Stimulated activated naive CD8-positive, alpha-beta T cell treated with anti-CD3 and anti-CD28 coated beads, Interleukin-15, Interleukin-2, amounts not matched to agents 100 ng/mL and 50 ng/mL, for 24 hours (primary cell): ENCODE results near the gene GRID1.

Experiments
- H3K27ac Mint-ChIP-seq: one replicate; pipeline ENCODE4 v1.8.0; 2021; ENCODE audit warnings: mild to moderate bottlenecking, mixed read lengths
- H3K27me3 Mint-ChIP-seq: one replicate; pipeline ENCODE4 v1.8.0; 2021; ENCODE audit warnings: mixed read lengths
- H3K36me3 Mint-ChIP-seq: one replicate; pipeline ENCODE4 v1.8.0; 2021; ENCODE audit warnings: low read depth, mixed read lengths
- H3K4me1 Mint-ChIP-seq: one replicate; pipeline ENCODE4 v1.8.0; 2021; ENCODE audit warnings: low read depth, mixed read lengths
- H3K4me3 Mint-ChIP-seq: one replicate; pipeline ENCODE4 v1.8.0; 2021; ENCODE audit warnings: mild to moderate bottlenecking, mixed read lengths
- H3K9me3 Mint-ChIP-seq: one replicate; pipeline ENCODE4 v1.8.0; 2021; ENCODE audit warnings: mixed read lengths

GRID1 gene

GRCh38 chr10:86211691-86212390 lies 154.8 kb downstream of the GRID1 start:
- Mint-ChIP-seq H3K4me1 (no peaks in the 10 kb centered on the region), H3K9me3 (no peaks in the 10 kb centered on the region), H3K4me3 (no peak overlapping the region), H3K27me3 (no peaks in the 10 kb centered on the region), H3K36me3 (no peaks in the 10 kb centered on the region), H3K27ac (no peak overlapping the region)

- H3K36me3 Mint-ChIP-seq = no peaks in the 10 kb centered on the region
- no peaks in the 10 kb centered on the region for H3K9me3 Mint-ChIP-seq
- H3K27ac Mint-ChIP-seq = no peak overlapping the region
- H3K4me1 Mint-ChIP-seq = no peaks in the 10 kb centered on the region
- no peaks in the 10 kb centered on the region for H3K27me3 Mint-ChIP-seq
- H3K4me3 Mint-ChIP-seq = no peak overlapping the region
These were observed 156.2 kb downstream of the GRID1 start for GRCh38 chr10:86210416-86210815.

GRCh38 chr10:86209726-86210125 lies 156.9 kb downstream of the GRID1 start:
- Mint-ChIP-seq H3K27ac (no peak overlapping the region), H3K4me1 (no peaks in the 10 kb centered on the region), H3K9me3 (no peaks in the 10 kb centered on the region), H3K4me3 (no peak overlapping the region), H3K36me3 (no peaks in the 10 kb centered on the region), H3K27me3 (no peaks in the 10 kb centered on the region)

GRCh38 chr10:86207226-86207625 lies 159.4 kb downstream of the GRID1 start:
- H3K27ac Mint-ChIP-seq = no peak overlapping the region
- no peaks in the 10 kb centered on the region for H3K4me1 Mint-ChIP-seq
- H3K36me3 Mint-ChIP-seq = no peaks in the 10 kb centered on the region
- no peaks in the 10 kb centered on the region for H3K9me3 Mint-ChIP-seq
- no peak overlapping the region for H3K4me3 Mint-ChIP-seq
- H3K27me3 Mint-ChIP-seq = no peaks in the 10 kb centered on the region

- no peak overlapping the region for H3K27ac Mint-ChIP-seq
- no peaks in the 10 kb centered on the region for H3K36me3 Mint-ChIP-seq
- no peak overlapping the region for H3K4me3 Mint-ChIP-seq
- H3K9me3 Mint-ChIP-seq = no peaks in the 10 kb centered on the region
- H3K4me1 Mint-ChIP-seq = no peaks in the 10 kb centered on the region
- H3K27me3 Mint-ChIP-seq = peaks cover 2% of the 10 kb centered on the region
These were observed 160.4 kb downstream of the GRID1 start for GRCh38 chr10:86206240-86206579.

GRCh38 chr10:86205306-86206239 lies 161.0 kb downstream of the GRID1 start:
- H3K9me3 Mint-ChIP-seq = no peaks in the 10 kb centered on the region
- H3K4me1 Mint-ChIP-seq = no peaks in the 10 kb centered on the region
- H3K4me3 Mint-ChIP-seq = no peak overlapping the region
- H3K36me3 Mint-ChIP-seq = no peaks in the 10 kb centered on the region
- H3K27me3 Mint-ChIP-seq = peaks cover 5% of the 10 kb centered on the region
- H3K27ac Mint-ChIP-seq = no peak overlapping the region

- H3K4me3 Mint-ChIP-seq = no peak overlapping the region
- H3K27me3 Mint-ChIP-seq = peaks cover 5% of the 10 kb centered on the region
- no peaks in the 10 kb centered on the region for H3K4me1 Mint-ChIP-seq
- no peaks in the 10 kb centered on the region for H3K9me3 Mint-ChIP-seq
- no peak overlapping the region for H3K27ac Mint-ChIP-seq
- H3K36me3 Mint-ChIP-seq = no peaks in the 10 kb centered on the region
These were observed 161.9 kb downstream of the GRID1 start for GRCh38 chr10:86204421-86205305.

- no peak overlapping the region for H3K27ac Mint-ChIP-seq
- H3K27me3 Mint-ChIP-seq = peaks cover 5% of the 10 kb centered on the region
- H3K4me1 Mint-ChIP-seq = no peaks in the 10 kb centered on the region
- no peaks in the 10 kb centered on the region for H3K9me3 Mint-ChIP-seq
- no peaks in the 10 kb centered on the region for H3K36me3 Mint-ChIP-seq
- H3K4me3 Mint-ChIP-seq = no peak overlapping the region
These were observed 163.3 kb downstream of the GRID1 start for GRCh38 chr10:86203162-86203905.

GRCh38 chr10:86202226-86202735 lies 164.3 kb downstream of the GRID1 start:
- peaks cover 5% of the 10 kb centered on the region for H3K27me3 Mint-ChIP-seq
- no peak overlapping the region for H3K4me3 Mint-ChIP-seq
- no peaks in the 10 kb centered on the region for H3K9me3 Mint-ChIP-seq
- no peaks in the 10 kb centered on the region for H3K36me3 Mint-ChIP-seq
- H3K27ac Mint-ChIP-seq = no peak overlapping the region
- H3K4me1 Mint-ChIP-seq = no peaks in the 10 kb centered on the region

GRCh38 chr10:86200867-86201266 lies 165.7 kb downstream of the GRID1 start:
- Mint-ChIP-seq H3K36me3 (no peaks in the 10 kb centered on the region), H3K27me3 (peaks cover 9% of the 10 kb centered on the region), H3K4me1 (no peaks in the 10 kb centered on the region), H3K27ac (no peak overlapping the region), H3K9me3 (no peaks in the 10 kb centered on the region), H3K4me3 (no peak overlapping the region)

GRCh38 chr10:86200269-86200668 lies 166.3 kb downstream of the GRID1 start:
- Mint-ChIP-seq H3K36me3 (no peaks in the 10 kb centered on the region), H3K27ac (no peak overlapping the region), H3K27me3 (peaks cover 9% of the 10 kb centered on the region), H3K4me1 (no peaks in the 10 kb centered on the region), H3K9me3 (no peaks in the 10 kb centered on the region), H3K4me3 (no peak overlapping the region)

- Mint-ChIP-seq H3K9me3 (no peaks in the 10 kb centered on the region), H3K27me3 (peaks cover 9% of the 10 kb centered on the region), H3K36me3 (no peaks in the 10 kb centered on the region)
These were observed 167.6 kb downstream of the GRID1 start for GRCh38 chr10:86199041-86199440.

GRCh38 chr10:86198271-86198670 lies 168.3 kb downstream of the GRID1 start:
- H3K9me3 Mint-ChIP-seq = no peaks in the 10 kb centered on the region
- H3K36me3 Mint-ChIP-seq = no peaks in the 10 kb centered on the region
- H3K27me3 Mint-ChIP-seq = peaks cover 9% of the 10 kb centered on the region

More at GRCh38 chr10:86199041-86199440, 167.6 kb downstream of the GRID1 start:
- no peak overlapping the region for H3K27ac Mint-ChIP-seq
- H3K4me3 Mint-ChIP-seq = no peak overlapping the region
- no peaks in the 10 kb centered on the region for H3K4me1 Mint-ChIP-seq

GRCh38 chr10:86197166-86197790 lies 169.3 kb downstream of the GRID1 start:
- Mint-ChIP-seq H3K4me3 (no peak overlapping the region), H3K27me3 (peaks cover 9% of the 10 kb centered on the region), H3K9me3 (no peaks in the 10 kb centered on the region), H3K36me3 (no peaks in the 10 kb centered on the region), H3K27ac (no peak overlapping the region), H3K4me1 (no peaks in the 10 kb centered on the region)

More at GRCh38 chr10:86198271-86198670, 168.3 kb downstream of the GRID1 start:
- Mint-ChIP-seq H3K4me1 (no peaks in the 10 kb centered on the region), H3K4me3 (no peak overlapping the region), H3K27ac (no peak overlapping the region)
